NCI-H128 (cell line): ENCODE results near the gene FBXO36.

Source experiments
- DNase-seq: peaks from one replicate; lab custom pipeline; 2025; ENCODE audit not compliant: unreplicated experiment; lab: John Stamatoyannopoulos, UW

FBXO36 gene

DNA sequence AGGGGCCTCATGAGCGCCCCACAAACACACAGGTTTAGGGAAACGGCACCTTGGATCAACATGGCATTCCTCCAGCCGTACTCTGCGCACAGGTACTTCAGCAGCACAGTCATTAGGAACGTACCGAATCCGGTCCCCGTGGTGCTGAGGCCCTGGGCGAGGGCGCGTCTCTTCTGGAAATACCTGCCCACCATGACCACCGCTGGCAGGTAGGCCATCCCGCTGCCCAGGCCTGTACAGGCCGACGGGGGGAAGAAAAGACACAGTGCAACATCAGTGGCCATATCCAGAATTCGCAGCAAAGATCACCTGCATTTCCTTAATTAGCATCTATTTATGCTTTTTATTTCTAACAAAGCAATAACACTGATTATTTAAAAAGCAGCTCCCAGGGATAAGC lies 124.2 kb downstream of the FBXO36 start:
- DNase-seq: no peak

DNA sequence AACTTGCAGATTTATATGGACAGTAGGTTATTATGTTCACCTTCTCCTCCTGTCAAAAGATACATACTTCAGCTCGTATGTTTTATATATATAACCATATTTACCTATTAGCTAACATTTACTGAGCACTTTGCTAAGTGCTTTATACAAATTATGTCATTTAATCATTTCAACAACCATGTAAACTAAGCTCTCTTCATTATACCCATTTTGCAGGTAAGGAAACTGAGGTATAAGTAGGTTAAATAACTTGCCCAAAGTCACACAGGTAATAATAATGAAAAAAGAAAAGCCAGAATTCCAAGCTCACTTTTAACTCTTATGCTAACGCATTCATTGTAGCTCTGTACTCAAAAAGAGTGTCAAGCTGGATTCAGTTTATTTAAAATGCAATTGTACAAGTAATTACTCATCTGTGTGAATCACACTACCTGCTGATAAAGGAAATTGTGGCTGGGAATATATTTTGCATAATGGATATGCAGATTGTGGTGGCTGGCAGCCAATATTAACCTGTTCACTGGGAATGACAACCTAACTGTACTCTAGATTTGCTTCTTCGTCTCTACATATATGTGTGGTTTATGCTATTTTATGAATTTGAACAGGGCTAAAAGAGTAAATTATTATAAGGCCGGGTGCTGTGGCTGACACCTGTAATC lies 125.8 kb downstream of the FBXO36 start:
- DNase-seq: no peak

DNA sequence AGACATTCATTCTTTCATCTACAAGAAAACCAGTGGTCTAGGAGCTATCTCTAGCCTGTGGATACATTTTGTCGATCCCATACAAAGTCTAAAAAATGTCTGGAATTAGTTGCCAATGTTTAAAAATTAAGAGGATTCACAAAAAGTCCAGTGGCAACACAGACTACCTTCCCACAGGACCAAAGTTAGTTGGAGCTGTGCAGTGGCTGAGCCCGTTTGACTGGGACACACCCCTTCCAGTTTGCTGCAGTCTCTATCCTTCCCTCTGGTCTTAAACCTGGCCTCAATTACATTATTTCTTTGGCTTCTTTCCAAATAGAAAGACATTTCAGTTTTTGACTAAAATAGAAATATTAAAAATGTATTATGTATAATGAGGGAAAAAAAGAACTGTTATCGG lies 127.8 kb downstream of the FBXO36 start:
- no peak for DNase-seq

DNA sequence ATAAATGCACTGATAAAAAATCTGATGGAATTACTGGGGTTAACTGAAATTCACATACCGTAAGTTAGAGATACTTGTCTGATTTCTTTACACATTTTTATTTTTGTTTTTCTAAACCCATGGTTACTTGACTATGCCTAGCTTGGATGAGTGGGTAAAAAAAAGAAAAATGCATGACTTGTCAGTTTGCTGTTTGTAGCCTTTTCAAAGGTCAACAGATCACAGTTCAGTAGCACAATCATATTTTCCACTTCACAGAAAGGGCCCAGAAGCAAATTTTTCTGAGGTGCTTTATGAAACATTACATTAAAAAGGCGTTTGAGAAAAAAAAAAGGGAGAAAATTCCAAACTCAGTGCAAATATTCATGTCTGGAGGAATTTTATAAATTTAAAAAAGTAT lies 130.0 kb downstream of the FBXO36 start:
- no peak for DNase-seq

DNA sequence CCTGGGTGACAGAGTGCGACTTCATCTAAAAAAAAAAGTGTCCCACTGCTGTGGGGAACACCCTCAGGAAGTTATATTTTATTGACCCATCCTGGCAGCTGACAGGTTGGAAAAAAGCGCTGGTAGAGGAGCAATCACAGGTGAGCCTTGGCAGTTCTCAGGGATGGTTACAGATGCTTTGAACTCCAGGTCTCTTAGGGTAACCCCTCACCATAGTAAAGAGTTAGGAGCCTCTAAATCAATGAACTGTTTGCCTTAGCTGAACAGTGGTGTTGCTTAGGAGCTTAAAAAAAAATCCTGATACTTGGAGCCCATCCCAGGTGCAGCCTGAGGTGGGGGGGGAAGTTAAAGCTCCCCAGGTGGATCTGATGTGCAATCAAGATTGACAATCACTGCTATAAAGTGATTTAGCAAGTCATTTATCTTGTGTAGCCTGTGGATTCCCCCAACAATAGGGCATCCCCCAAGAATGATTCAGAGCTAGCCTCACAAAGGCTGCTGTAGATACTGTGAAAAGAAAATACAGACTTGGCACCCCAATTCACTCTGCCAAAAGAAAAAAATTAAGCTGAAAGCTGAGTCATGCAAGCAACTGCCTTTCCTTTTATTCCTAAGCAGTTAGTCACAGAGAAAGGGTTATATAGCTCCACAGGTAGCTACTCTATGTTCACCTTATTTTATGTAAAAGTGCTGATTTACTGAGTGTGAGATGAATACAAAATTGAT lies 131.6 kb downstream of the FBXO36 start:
- no peak for DNase-seq

DNA sequence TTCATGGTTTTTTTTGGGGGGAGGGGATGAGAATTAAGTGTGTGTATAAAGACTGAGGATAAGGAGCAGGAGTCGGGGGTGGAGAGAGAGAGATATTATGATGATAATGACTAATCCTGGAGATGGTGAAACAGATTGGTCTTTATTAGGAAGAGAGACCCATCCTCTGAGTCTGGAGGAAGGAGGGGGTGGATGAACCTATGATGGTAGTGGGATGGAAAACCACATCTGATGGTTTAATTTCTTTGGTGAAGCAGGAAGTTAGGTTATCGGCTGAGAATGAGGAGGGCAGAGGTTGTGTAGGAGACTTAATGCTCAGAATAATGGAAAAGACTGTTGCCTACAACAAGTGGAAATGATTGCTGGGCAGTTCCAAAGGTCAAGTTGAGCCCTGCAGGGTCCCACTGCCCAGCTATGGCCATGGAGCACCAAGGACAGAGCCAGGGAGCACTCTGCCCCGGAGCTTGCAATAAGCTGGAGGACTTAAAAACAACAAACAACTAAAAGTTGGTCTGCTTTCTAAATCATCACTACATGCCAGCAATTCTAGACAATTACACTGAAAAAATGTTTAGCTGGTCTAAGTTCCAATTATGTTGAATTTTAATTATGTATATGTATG lies 138.5 kb downstream of the FBXO36 start:
- DNase-seq: no peak
